Bone marrow (tissue), 2 donors: ENCODE data around the gene TEX28.
"Not testable (repeated sequence)": the region's sequence is repeated elsewhere in the genome, so short reads cannot be mapped to it uniquely, and the experiment has no call there.

ENCODE experiments used
- DNase-seq, 2 donors: peaks; one replicate each; lab custom pipeline; 2025; lab: John Stamatoyannopoulos, UW

Gene TEX28

DNA sequence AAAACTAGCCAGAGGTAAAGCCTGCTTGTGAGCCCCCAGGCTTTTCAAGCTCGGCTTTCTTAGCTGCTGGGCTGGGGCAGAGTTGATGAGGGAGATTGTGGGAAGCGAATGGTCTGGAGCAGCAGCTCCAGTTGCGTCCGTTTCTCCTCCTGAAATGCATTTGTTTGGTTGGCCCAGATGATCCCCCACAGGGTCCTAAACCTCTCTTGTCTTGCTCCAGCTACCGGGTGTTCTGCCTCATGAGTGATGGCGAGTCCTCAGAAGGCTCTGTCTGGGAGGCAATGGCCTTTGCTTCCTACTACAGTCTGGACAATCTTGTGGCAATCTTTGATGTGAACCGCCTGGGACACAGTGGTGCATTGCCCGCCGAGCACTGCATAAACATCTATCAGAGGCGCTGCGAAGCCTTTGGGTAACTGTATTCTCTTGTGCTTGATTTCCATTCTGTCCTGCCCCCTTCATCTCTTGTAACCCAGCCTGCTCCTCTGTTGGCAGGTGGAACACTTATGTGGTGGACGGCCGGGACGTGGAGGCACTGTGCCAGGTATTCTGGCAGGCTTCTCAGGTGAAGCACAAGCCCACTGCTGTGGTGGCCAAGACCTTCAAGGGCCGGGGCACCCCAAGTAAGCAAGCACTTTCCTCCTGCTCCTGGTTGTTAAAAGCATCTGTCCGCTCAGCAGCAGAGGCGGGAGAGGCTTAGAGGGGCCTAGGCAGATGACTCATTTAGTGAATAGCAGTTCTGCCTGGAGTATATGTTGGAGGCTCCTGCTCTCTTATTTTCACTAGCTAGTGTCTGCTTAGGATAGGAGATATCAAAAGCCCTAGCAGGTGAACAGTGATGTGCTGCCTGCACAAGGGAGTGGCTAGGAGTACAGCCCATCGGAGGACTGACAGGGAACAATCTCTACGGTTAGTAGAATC is 16.0 kb upstream of the TEX28 start:
- DNase-seq: no peak

DNA sequence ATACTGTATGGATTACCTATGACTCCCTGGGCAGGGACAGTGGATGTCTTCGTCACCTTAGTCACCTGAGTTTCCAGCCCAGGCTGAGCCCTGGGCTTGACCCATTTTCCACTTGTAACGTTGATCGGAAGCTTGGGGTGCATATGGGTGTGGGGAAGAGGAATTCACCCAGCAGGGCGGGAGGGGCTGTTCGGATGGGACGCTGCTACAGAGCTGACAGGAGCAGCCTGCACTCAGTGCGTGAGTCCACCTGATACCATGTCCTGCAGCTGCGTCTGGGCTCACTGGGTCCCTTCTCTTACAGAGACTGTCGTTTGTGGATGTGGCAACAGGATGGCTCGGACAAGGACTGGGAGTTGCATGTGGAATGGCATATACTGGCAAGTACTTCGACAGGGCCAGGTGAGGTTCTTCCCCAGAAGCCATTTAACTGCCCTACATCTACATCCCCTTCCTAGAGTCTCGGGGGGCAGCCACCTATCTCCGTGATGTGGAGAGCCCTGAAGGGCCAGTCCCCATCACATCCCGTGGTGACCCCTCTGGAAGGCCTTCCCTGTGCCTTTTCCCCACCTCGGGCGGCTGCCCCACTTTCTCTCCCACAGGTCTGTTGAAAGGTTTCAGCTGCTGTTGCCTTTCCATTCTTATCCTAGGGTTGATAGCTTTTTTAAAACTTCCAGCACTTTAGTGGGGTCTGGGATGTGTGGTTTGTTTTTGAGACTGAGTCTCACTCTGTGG is 14.3 kb upstream of the TEX28 start:
- no peak for DNase-seq

DNA sequence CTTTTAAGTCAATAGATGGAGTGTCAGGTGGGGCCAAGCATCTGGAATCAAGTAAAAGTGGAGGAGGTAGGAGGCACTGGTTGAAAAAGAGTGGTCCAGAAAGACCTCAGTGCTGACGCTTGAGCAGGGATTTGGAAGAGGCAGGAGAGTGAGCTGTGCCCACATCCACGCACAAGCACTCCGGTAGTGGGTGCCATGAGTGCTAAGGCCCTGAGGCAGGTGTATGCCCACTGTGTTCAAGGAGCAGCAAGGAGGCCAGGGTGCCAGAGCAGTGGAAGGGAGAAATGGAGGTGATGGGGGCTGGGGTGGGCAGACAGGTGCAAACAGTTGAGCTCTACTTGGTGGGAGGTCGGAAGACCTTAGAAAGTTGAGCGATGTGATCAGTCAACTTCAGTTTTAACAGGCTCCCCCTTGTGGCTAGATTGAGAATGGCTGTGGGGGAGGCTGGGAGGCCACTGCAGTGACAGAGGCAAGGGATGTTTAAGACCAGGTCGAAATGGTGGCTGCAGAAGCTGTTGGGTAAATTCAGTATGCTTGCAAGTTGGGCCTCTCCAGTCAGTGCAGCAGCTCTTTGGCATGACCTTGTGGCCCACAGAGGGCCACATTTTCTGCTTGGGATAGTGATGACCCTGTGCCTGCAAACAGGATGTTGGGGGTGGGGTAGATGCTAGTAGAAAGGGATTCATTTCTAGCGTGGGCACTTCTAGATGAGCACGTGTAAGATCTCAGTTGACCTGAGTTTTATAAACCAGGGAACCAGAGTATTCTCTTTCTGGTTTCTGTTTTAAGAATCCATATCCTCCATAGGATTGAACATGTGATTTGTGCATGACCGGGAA is 13.4 kb upstream of the TEX28 start:
- peak in 1 of 2 donors; percentile 1 for DNase-seq

DNA sequence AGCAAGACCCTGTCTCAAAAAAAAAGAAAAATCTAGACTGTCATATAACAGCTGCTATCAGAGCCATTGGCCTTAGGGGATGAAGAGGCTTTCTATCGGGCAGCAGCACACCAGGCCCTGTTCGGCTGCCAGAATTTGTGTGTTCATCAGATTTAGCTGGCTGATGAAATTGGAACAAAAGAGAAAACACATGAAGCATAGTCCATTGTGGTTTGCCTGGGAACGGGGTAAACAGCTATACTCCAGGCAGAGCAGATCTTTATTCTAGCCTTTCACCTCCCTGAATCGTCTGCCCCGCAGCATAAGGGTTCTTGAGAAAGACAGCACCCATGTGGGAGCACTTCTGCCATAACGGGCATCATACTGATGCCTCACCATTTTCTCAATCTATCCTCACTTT is 12.3 kb upstream of the TEX28 start:
- DNase-seq: no peak

DNA sequence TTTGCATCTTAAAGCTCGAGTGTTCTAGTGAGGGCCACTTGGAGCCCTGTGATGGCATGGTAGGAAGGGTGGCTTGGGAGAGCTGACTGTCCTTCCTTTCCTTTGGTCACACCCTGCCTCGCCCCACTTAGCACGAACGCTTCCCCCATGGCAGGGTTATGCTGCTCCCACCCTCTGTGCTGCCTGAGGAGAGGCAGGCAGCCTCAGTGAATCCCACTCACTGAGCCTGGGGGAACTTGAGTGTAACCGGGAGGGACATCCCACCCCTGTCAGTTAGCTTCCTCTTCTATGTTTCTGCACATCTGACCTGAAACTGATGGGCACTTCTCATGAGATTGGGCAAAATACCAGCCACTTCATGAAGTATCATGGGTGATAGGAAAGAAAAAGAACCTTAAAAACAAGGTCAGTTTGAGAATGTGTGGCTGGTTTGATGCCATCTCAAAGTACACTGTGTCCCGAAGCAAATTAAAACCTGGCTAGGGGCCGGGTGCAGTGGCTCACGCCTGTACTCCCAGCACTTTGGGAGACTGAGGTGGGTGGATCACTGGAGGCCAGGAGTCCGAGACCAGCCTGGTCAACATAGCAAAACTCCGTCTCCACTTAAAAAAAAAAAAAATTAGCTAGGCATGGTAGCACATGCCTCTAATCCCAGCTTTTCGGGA is 10.7 kb upstream of the TEX28 start:
- no peak for DNase-seq

DNA sequence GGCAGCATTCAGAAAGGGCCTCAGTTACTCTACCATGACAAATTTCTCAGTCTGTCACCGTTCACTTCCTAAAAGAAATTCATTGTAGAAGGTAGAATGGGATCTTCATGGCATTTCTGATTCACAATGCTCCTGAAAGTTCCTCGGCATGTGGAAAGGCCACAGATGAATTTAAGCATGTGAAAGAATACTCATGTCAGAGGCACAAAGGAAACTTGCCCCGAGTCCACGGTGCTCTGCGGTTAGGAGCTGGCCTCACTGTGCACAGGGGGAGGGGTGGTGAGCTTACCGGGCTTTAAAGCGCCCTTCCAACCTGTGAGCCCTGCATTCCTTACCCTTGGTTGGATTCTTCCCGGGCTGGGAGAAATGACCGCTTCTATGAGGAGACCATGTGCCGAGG is 9.9 kb upstream of the TEX28 start:
- DNase-seq: no peak

DNA sequence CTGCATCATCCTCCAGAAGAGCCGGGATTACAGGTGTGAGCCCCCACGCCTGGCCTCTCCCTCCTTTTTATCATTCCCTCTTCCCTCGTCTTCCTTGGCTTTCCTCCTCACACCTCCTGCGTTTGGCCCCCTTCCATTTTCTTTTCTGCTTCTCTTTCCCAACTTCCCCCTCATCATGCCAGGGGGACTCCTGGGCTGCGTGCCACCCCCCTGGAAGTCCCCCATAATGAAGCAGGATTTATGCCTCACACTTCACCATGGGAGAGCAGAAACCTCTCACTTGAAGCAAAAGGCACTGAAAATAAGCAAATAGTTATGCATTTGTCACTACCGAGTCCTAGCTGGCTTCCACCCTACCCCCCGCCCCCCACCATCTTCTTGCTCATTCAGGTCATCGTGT is 8.6 kb upstream of the TEX28 start:
- DNase-seq: no peak

DNA sequence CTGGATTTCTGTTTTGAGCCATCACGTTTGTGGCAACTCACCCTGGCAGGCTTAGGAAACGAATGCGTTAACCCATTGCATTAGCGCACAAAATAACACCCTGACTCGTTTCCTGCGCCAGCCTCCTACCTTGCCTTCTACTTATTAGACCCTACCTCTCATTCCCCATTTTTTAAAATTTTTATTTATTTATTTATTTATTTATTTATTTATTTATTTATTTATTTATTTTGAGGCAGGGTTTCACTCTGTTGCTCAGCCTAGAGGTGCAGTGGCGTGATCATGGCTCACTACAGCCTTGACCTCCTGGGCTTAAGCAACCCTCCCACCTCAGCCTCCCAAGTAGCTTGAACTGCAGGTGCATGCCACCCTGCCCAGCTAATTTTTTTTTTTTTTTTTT is 8.1 kb upstream of the TEX28 start:
- DNase-seq: not testable (repeated sequence)

DNA sequence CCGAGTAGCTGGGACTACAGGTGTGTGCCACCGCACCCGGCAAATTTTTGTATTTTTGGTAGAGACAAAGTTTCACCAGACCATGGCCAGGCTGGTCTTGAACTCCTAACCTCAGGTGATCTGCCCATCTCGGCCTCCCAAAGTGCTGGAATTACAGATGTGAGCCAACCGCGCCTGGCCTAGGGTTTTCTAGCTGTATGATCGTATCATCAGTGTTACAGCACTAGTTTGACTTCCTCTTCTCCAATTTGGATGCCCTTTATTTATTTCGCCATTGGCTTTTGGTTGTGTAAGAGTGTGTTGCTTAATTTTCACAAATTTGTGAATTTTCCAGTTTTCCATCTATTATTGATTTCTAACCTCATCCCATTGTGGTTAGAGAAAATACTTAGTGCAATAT is 5.9 kb upstream of the TEX28 start:
- no peak for DNase-seq

DNA sequence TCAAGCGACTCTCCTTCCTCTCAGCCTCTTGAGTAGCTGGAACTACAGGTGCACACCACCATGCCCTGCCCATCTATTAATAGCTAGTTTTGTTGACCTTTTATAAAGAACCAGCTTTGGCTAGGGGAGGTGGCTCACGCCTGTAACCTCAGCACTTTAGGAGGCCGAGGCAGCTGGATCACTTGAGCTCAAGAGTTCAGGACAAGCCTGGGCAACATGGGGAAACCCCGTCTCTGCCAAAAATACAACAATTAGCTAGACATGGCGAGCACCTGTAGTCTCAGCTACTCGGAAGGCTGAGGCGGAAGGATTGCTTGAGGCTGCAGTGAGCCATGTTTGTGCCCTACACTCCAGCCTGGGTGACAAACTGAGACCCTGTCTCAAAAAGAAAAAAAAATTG is 3.4 kb upstream of the TEX28 start:
- DNase-seq: no peak

DNA sequence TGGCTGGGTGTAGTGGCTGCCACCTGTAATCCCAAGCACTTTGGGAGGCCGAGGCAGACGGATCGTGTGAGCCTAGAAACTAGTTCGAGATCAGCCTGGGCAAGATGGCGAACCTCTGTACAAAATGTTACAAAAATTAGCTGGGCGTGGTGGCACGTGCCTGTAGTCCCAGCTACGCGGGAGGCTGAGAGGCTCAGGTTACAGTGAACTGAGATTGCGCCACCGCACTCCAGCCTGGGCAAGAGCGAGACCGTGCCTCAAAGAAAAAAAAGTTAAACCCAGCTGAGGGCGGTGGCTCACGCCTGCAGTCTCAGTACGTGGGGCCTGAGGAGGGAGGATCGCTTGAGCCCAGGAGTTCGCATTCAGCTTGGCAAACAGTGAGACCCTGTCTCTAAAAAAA is 1.8 kb upstream of the TEX28 start:
- no peak for DNase-seq

DNA sequence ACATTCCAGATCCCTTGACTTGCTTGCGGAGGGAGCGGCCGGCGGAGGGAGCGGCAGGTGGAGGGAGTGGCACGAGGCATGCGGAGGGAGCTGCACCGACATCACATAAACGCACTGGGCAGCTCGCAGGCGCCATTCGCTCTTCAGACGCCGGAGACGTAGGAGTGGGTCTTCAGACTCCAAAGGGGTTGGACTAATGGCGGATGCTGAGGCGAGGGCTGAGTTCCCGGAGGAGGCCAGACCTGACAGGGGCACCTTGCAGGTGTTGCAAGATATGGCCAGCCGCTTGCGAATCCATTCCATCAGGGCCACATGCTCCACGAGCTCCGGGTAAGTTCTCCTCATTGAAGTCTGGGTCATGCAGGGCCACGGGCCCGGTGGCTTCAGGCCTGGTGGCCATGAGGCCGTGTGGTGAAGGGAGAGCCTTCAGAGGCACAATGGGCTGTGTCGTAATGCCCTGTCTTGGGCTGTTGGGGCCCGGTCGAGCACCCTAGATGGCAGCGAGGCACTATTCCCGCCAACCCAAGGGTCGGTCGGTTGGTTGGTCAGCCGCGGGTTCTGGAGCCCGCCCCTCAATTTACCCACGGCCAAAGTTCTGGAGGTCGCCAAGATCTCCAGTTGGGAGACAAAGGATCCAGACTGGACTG is 863 bp upstream of the TEX28 start, which contains the start of gene TKTL1:
TSS of gene TKTL1 (plus strand) at position 132 of the 647 bp plus-strand sequence. CDS start at position 197, 65 bp downstream.
- DNase-seq: no peak

DNA sequence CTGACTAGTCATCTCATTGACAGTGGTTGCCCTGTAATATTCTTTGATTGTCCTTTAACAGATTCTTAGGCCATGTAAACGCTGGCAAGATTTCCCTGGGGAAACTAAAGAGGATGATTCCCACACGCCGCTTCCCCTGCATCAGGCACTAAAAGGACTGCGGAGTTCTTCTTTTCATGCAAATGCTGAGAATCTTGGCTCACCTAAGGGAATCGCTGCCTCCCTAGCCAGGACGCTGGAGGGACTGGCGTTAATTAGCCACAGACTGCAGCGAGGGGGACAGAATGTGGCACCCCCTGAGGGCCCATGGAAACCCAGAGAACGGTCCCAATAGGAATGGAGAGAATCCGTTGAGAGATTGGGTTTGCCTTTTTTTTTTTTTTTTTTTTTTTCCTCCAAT is 8.5 kb downstream of the TEX28 start:
- DNase-seq: not testable (repeated sequence)

DNA sequence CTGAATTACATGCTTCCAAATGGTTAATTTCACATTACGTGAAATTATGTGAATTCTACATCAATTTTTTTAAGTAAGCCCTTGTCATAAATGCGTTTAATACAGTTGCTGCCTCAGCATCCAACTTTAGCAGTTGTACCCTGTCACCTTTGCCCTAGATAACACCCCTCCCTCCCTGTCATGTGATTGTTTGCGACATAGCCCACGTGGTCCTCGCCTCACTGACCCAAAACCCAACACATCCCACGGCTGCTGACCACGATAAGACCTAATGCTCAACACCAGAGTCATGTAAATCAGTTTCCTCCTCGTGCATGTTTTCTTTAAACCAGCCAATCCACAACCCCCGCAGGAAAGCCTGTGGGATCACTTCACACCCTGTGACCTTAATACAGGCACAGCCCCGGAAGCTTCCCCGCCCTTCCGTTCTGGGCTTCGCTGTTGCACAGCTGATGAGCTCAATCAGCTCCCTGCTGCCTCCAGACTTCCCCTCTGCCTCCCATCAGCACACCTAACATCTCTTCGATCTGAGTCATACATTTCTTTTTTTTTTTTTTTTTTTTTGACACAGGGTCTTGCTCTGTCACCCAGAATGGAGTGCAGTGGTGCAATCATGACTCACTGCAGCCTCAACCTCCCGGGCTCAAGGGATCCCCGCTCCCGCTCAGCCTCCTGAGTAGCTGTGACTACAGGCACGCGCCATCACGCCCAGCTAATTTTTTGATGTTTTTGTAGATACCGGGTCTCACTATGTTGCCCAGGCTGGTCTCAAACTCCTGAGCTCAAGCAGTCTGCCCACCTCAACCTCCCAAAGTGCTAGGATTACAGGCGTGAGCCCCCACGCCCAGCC is 10.2 kb downstream of the TEX28 start:
- not testable (repeated sequence) for DNase-seq

DNA sequence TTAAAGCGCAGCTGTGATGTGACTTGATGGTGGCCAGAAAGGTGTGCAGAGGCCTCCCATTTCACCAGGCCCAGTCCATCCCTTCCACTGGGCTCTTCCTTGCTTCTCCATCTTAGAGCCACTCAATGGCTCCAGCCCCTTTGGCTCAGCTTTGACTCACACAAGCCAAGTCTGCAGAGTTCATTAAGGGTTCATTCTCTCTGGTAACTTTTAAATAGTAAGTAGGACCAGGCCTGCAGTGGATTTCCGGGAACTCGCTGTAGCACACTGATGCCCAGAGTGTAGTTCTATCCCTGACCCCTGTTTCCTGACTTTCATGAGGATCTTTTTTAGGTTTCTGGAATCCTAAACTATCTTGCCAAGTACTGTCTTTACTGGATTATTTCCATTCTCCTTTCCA is 25.7 kb downstream of the TEX28 start:
- not testable (repeated sequence) for DNase-seq

DNA sequence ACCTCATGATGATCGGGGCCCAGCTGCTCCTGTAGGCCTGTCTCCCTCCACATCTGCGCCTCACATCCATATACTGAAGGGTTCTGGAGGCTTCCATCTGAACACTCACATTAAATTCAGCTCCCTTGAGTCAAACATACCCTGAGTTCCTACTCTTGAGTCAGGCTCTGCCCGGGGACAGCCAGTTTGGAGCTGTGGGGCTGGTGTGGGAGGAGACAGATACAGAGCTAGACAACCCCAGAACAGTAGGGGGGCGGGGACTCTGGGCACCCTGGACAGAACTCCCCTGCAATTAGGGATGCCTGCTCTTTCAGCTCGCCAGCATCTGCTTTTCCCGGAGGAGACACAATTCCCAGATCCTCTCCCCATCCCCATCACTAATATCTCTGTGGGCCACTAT is 31.9 kb downstream of the TEX28 start:
- not testable (repeated sequence) for DNase-seq

DNA sequence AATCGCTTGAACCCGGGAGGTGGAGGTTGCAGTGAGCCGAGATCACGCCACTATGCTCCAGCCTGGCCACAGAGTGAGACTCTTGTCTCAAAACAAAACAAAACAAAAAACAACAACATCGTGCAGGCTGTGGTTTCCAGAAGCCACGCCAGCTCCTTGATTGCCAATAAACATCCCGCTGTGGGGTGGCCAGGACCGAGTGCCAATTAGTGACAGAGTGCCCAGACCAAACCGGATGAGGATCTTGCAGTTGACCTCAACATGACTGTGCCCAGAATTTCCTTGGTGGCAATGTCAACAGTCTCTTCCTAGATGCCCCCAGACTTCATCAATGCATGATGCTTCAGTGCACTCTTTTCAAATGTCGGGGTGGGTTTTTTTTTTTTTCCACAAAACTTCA is 36.2 kb downstream of the TEX28 start:
- not testable (repeated sequence) for DNase-seq

DNA sequence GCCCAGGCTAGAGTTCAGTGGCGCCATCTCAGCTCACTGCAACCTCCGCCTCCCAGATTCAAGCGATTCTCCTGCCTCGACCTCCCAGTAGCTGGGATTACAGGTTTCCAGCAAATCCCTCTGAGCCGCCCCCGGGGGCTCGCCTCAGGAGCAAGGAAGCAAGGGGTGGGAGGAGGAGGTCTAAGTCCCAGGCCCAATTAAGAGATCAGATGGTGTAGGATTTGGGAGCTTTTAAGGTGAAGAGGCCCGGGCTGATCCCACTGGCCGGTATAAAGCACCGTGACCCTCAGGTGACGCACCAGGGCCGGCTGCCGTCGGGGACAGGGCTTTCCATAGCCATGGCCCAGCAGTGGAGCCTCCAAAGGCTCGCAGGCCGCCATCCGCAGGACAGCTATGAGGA is 37.6 kb downstream of the TEX28 start, which contains the start of gene OPN1MW3:
TSS of gene OPN1MW3 (plus strand) at position 301 of the 400 bp plus-strand sequence. CDS start at position 339, 38 bp downstream.
- not testable (repeated sequence) for DNase-seq

DNA sequence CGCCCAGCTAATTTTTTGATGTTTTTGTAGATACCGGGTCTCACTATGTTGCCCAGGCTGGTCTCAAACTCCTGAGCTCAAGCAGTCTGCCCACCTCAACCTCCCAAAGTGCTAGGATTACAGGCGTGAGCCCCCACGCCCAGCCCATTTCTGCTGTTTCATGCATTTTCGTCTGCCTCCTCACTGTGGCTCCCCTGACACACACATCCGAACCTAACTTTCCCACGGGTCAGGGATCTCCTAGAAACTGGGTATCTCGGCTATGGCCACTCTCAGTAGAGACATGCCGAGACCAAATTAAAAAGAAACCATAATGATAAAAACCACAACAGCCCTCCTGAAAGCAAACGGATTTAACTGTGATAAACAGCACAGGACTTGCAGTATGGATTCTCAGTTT is 46.8 kb downstream of the TEX28 start:
- DNase-seq: not testable (repeated sequence)
